ENCODE results near the gene TBXT.
"Not testable (repeated sequence)": the region's sequence is repeated elsewhere in the genome, so short reads cannot be mapped to it uniquely, and the experiment has no call there.

TBXT gene

DNA sequence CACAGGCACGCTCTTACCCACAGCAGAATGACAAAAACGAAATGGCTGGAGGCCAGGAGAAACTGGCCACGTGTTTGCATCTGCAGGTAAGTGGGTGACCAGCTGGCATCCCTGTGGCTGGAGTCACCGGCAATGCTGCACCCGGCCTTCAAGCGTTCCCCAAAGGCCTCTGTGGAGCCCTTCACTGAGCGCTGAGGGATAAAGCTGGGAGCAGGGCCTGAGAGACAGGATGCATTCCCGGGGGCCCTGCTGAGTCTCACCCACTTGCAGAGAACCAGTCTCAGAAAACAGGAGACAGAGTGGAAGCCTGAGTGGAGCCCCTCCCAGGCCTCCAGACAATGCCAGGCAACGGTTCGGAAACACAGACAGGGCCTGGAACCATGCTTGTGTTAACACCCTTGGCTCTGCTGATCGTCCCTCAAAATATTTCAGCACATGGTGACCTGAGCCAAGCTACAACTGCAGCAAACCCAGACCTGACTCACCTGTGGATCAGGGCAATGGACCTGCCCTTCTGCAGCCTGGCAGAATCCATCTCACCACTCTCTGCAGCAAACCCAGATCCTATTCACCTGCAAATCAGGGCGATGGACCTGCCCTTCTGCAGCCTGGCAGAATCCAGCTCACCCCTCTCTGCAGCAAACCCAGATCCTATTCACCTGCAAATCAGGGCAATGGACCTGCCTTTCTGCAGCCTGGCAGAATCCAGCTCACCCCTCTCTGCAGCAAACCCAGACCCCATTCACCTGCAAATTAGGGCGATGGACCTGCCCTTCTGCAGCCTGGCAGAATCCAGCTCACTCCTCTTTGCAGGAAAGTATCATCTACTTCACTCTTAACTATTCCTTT is 39.8 kb downstream of the TBXT start:
- Histone ChIP-seq H3K4me2 (no peak overlapping the region), H3K36me3 (ENCODE audit: insufficient read depth) (no peaks in the 10 kb centered on the region), H3K27me3 (ENCODE audit: insufficient read depth, low read depth) (no peaks in the 10 kb centered on the region), H3K4me1 (ENCODE audit: low read depth, poor library complexity, severe bottlenecking) (no peaks in the 10 kb centered on the region), H3K9ac (no peak overlapping the region), H4K20me1 (ENCODE audit: insufficient read depth) (no peaks in the 10 kb centered on the region), H3K4me3 (IDR thresholded peaks at IDR 0.05; ENCODE audit: insufficient read depth, low read depth, low read length) (no peak overlapping the region), H3K27ac (no peak overlapping the region), H2AFZ (ENCODE audit: low read depth) (no peak overlapping the region), H3K79me2 (ENCODE audit: insufficient read depth, low read depth) (no peaks in the 10 kb centered on the region)
- no peak for TF ChIP-seq CTCF (conservative IDR thresholded peaks at IDR 0.05; ENCODE audit: low read depth, low read length)

DNA sequence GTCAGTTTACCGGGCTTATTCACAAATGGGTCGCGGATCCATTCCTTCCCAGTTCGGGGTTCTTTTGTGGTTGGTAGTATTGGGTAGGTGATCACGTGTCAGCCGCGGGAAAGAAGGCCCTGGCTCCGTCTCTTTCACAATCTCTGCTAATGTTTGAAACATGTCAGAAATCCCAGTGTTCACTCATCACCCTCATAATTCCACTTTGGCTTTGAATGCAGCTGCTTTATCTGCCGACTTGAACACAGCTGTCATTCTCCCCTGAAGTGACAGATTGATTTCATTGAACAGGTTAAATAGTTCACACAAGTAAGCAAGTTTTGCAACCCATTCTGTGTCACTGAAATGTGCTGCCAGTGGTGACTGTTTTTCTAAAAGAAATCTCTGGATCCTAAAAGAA is 44.5 kb downstream of the TBXT start:
- not testable (repeated sequence) for H3K36me3 ChIP-seq (ENCODE audit: insufficient read depth); H3K27ac ChIP-seq; H3K9ac ChIP-seq; H3K4me3 ChIP-seq (IDR thresholded peaks at IDR 0.05; ENCODE audit: insufficient read depth, low read depth, low read length); H3K27me3 ChIP-seq (ENCODE audit: insufficient read depth, low read depth); H2AFZ ChIP-seq (ENCODE audit: low read depth); H4K20me1 ChIP-seq (ENCODE audit: insufficient read depth); H3K4me2 ChIP-seq; H3K79me2 ChIP-seq (ENCODE audit: insufficient read depth, low read depth); H3K4me1 ChIP-seq (ENCODE audit: low read depth, poor library complexity, severe bottlenecking)

DNA sequence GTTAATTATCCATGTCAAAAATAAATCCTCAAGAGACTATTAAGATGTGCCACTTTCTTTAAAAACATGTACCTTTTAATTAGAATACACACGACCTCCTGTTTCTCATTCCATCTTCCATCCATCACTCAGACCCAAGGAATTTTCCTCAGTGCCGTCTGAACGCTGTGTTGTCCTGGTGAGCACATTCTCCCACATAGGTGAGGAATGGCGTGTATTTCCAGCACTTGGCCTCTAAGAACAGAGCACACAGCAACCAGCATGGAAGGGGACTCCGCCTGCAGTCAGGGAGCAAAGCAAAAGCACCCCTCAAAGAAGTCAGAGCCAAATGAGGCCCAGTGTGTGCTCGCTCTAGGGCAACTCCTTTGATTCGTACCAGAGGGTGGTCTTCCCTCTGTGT is 45.9 kb downstream of the TBXT start:
- Histone ChIP-seq H3K27me3 (ENCODE audit: insufficient read depth, low read depth) (no peaks in the 10 kb centered on the region), H4K20me1 (ENCODE audit: insufficient read depth) (no peaks in the 10 kb centered on the region), H3K9ac (no peak overlapping the region), H3K36me3 (ENCODE audit: insufficient read depth) (no peaks in the 10 kb centered on the region), H3K27ac (no peak overlapping the region), H2AFZ (ENCODE audit: low read depth) (no peak overlapping the region), H3K4me1 (ENCODE audit: low read depth, poor library complexity, severe bottlenecking) (no peaks in the 10 kb centered on the region), H3K4me2 (no peak overlapping the region), H3K79me2 (ENCODE audit: insufficient read depth, low read depth) (no peaks in the 10 kb centered on the region), H3K4me3 (IDR thresholded peaks at IDR 0.05; ENCODE audit: insufficient read depth, low read depth, low read length) (no peak overlapping the region)
- TF ChIP-seq CTCF (conservative IDR thresholded peaks at IDR 0.05; ENCODE audit: low read depth, low read length) = no peak

- H3K4me3 ChIP-seq (IDR thresholded peaks at IDR 0.05; ENCODE audit: insufficient read depth, low read depth, low read length) = no peak overlapping the region
- no peaks in the 10 kb centered on the region for H3K4me1 ChIP-seq (ENCODE audit: low read depth, poor library complexity, severe bottlenecking)
- no peak overlapping the region for H2AFZ ChIP-seq (ENCODE audit: low read depth)
- no peaks in the 10 kb centered on the region for H3K27me3 ChIP-seq (ENCODE audit: insufficient read depth, low read depth)
- no peaks in the 10 kb centered on the region for H3K36me3 ChIP-seq (ENCODE audit: insufficient read depth)
- no peak overlapping the region for H3K27ac ChIP-seq
- no peak for TF ChIP-seq CTCF (conservative IDR thresholded peaks at IDR 0.05; ENCODE audit: low read depth, low read length)
- H3K4me2 ChIP-seq = no peak overlapping the region
- H3K79me2 ChIP-seq (ENCODE audit: insufficient read depth, low read depth) = no peaks in the 10 kb centered on the region
- no peak overlapping the region for H3K9ac ChIP-seq
- H4K20me1 ChIP-seq (ENCODE audit: insufficient read depth) = no peaks in the 10 kb centered on the region
Observed at GRCh38 chr6:166119116-166119911, 48.3 kb downstream of the TBXT start.

- H2AFZ ChIP-seq (ENCODE audit: low read depth) = no peak overlapping the region
- H3K9ac ChIP-seq = no peak overlapping the region
- H4K20me1 ChIP-seq (ENCODE audit: insufficient read depth) = no peaks in the 10 kb centered on the region
- no peaks in the 10 kb centered on the region for H3K79me2 ChIP-seq (ENCODE audit: insufficient read depth, low read depth)
- H3K4me3 ChIP-seq (IDR thresholded peaks at IDR 0.05; ENCODE audit: insufficient read depth, low read depth, low read length) = no peak overlapping the region
- no peak overlapping the region for H3K4me2 ChIP-seq
- no peaks in the 10 kb centered on the region for H3K4me1 ChIP-seq (ENCODE audit: low read depth, poor library complexity, severe bottlenecking)
- H3K36me3 ChIP-seq (ENCODE audit: insufficient read depth) = no peaks in the 10 kb centered on the region
- H3K27ac ChIP-seq = no peak overlapping the region
- no peaks in the 10 kb centered on the region for H3K27me3 ChIP-seq (ENCODE audit: insufficient read depth, low read depth)
- TF ChIP-seq CTCF (conservative IDR thresholded peaks at IDR 0.05; ENCODE audit: low read depth, low read length) = no peak
Observed at GRCh38 chr6:166115609-166116008, 52.0 kb downstream of the TBXT start.
